Activated T-helper 9 cell treated with anti-CD3 and anti-CD28 coated beads, Interleukin-2, amount 50 U/mL, for 16 hours (primary cell): ENCODE data around the gene SLITRK1.

ENCODE experiments used
- DNase-seq: peaks from one replicate; pipeline ENCODE4 v3.0.0-alpha.2; 2020; ENCODE audit warnings: low read depth

The SLITRK1 gene

DNA sequence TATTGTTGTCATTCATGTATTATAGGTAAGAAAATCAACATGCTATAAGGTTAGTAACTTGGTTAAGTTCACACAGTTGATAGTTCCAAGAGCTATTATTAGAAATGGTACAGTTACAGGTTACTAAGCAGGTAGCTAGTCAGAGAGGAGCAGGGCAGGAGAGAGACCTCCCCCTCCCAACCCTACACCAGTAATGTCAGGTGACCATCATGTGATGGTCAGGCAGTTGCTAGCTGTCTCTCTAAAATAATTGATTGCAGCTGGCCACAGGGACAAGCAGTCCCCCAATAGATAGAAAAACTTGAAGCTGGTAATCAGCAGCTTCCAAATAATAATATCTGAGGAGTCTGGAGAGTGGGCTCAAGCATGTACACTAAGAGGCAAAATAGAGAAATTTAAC is 14.6 kb downstream of the SLITRK1 start:
- no peak for DNase-seq

DNA sequence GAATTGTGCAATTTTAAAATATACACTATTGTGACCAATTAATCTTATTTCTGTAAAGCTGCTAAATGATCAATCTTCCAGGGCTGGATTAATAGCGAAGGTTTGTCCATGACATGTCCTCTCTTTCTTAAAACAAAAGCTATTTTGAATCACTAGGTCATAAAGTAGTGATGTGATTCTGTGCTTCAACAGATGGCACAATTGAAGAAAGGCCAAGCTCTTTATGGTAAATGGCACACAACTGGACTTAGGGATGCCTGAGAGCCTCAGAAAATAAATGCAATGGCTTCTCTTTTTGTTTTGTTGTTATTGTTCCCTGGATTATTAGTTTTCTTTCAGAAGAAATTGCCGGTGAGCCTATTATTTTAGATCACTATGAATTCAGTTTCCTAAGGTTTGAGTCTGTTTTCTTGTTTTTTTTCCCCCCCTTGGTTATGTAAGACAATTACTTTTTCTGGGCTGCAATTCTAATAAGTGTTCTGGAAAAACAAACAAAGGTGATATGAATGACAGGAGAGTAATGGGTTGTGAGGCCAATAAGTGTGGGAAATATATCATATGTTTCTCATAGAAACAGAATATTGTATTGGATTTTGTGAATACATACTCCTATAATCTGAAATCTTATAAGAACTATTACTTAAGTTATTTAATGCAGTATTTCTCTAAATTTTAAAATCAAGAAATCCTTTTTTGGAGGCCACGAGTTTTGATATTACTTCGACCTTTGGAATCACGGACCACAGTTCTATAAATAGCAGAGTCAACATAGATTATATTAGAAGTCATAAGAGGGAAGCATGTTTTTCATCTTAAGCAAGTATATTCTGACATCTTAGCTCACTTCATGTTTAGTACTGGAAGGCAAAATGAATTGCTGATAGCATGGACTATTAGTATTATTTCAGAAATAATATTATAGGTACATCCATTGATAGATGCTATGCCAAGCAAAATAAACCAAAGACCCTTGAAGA is 16.8 kb downstream of the SLITRK1 start:
- no peak for DNase-seq

DNA sequence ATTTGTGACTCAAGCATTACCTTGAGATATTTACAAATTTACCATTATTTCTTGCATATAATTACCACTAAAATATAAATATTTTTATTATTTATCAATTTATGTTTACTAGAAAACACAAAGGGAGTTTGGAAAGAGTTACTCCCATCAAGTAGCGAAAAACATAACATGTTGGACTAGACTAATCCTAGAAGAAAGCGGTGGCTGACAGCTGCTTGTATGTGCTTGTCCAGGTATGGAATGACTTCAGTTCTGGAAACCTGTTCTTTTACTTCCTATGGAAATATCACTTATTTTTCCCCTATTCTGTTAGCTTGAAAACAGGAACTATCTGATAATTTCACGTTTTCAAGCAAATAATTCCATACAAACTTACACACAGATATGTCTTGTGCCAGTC is 28.5 kb downstream of the SLITRK1 start:
- DNase-seq, result no peak

DNA sequence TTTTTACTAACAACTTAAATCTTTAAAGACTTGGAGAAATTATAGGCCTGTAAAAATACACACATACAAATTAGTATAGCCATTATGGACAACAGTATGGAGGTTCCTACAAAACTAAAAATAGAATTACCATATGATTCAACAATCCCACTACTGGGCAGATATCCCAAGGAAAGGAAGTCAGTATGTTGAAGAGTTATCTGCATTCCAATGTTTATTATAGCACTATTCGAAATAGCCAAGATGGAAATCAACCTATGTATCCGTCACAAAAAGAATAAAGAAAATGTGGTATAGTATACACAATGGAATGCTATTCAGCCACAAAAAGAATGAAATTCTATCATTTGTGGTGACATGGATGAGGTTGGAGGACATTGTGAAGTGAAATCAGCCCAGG is 37.2 kb downstream of the SLITRK1 start:
- DNase-seq, result no peak

DNA sequence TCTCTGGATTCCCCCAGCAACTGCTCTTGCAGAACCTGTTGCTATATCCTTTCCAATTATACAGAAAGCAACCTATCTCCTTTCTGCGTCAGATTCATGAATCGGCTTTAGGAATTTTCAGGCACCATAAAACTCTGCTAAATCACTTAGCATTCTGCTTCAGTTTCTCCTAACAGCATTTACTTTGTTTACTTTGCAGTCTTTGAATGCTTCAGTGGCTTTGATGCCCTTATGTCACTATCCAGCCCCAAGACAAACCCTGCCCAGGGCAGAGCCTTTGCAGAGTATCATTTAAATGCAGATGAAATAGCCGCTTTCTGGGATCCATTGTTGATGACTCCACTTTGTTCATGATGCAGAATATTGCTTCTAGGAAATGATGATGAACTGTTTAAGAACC is 43.1 kb downstream of the SLITRK1 start:
- DNase-seq, result no peak

DNA sequence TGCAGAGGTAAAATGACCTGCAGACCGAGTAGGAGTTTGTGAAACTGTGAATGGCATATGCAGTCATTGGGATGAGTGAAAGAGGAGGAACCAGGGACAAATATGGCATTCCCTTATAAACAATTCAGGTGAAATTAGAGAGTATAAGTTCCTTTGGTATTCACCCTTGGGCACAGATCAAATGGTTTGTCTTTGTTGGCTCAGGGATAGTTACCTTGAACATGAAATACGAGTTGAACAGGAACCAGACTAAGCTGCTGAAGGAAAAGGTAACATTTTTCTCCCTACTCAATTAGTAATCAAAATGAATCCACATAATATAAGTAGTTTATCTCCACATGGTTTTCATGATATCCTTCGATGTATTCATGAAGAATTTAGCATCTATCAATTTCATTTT is 50.5 kb downstream of the SLITRK1 start:
- DNase-seq, result no peak

DNA sequence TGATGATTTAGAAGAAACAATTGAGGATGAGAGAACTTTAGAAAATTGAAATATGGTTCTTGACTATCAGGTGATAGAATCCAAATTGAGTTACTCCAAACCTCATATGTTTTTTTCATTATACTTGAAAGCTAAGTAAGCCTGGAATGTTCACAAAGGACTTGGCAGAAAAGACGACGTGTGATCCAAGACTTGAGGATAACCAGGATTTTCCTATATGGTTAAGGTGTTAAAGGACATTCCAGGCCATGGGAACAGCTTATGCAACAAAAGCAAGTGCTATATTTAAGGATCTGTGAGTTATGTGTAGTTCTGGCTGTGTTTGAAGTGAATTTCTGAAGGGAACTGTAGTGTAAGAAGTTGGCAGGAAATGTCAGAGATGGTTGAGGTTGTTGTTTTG is 52.5 kb downstream of the SLITRK1 start:
- no peak for DNase-seq

DNA sequence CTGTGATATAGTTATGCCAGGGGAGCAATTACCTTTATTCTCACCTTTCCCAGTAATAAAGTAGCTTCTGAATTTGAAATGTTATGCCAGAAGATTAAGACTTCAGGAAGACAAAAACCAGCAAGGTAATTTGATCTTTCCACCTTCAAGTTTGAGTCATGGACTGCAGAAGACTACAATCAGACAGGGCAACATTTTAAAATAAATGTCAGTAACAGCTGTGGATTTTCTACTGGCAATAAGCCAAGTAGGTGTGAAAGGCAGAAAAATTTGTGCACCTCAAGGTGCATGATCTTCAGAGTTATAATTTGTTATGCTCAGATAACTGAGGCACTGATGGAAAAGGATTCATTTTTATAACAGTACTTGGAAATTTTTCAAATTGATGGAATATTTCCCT is 54.9 kb downstream of the SLITRK1 start:
- no peak for DNase-seq
